HEK293 (cell line): ENCODE data around the gene MGLL.

ENCODE experiments used
- KLF10 ChIP-seq: fragments of 450-650 bp; IDR thresholded peaks from 2 replicates; pipeline ENCODE4 v1.5.1; 2018; ENCODE audit warnings: missing biosample characterization, mild to moderate bottlenecking, missing genetic modification characterization
- SCRT1 ChIP-seq: fragments of 450-650 bp; formaldehyde crosslinking; IDR thresholded peaks from 2 replicates; pipeline ENCODE4 v1.5.1; 2016; ENCODE audit warnings: missing biosample characterization, missing genetic modification characterization, borderline replicate concordance
- SP2 ChIP-seq: fragments of 450-650 bp; formaldehyde crosslinking; IDR thresholded peaks from 2 replicates; pipeline ENCODE4 v1.5.1; 2016; ENCODE audit warnings: missing biosample characterization, missing genetic modification characterization
- TRIM28 ChIP-seq: IDR thresholded peaks from 2 replicates; pipeline ENCODE4 v1.6.1; 2011; ENCODE audit warnings: low read length, control low read depth, borderline replicate concordance
- YY1 ChIP-seq: fragments of 450-650 bp; formaldehyde crosslinking; IDR thresholded peaks from 2 replicates; pipeline ENCODE4 v1.5.1; 2018; ENCODE audit warnings: missing biosample characterization, missing genetic modification characterization
- ZBTB20 ChIP-seq: fragments of 450-650 bp; formaldehyde crosslinking; IDR thresholded peaks from 2 replicates; pipeline ENCODE4 v1.5.1; 2016; ENCODE audit warnings: missing biosample characterization, missing genetic modification characterization
- ZBTB21 ChIP-seq: fragments of 450-650 bp; formaldehyde crosslinking; IDR thresholded peaks from 2 replicates; pipeline ENCODE4 v1.5.1; 2017; ENCODE audit warnings: missing biosample characterization, missing genetic modification characterization
- ZFP41 ChIP-seq: fragments of 450-650 bp; formaldehyde crosslinking; IDR thresholded peaks from 2 replicates; pipeline ENCODE4 v1.5.1; 2016; ENCODE audit warnings: missing biosample characterization, missing genetic modification characterization, borderline replicate concordance
- ZFP69B ChIP-seq: fragments of 450-650 bp; formaldehyde crosslinking; IDR thresholded peaks from 2 replicates; pipeline ENCODE4 v1.5.1; 2016; ENCODE audit warnings: missing biosample characterization, missing genetic modification characterization
- ZIC2 ChIP-seq: fragments of 450-650 bp; formaldehyde crosslinking; IDR thresholded peaks from 2 replicates; pipeline ENCODE4 v1.5.1; 2016; ENCODE audit warnings: missing biosample characterization, missing genetic modification characterization
- ZNF174 ChIP-seq: fragments of 450-650 bp; formaldehyde crosslinking; IDR thresholded peaks from 2 replicates; pipeline ENCODE4 v1.5.0; 2017; ENCODE audit warnings: missing biosample characterization, mild to moderate bottlenecking, missing genetic modification characterization
- ZNF184 ChIP-seq: fragments of 450-650 bp; IDR thresholded peaks from 2 replicates; pipeline ENCODE4 v1.5.1; 2018; ENCODE audit warnings: missing biosample characterization, mild to moderate bottlenecking, missing genetic modification characterization
- ZNF324 ChIP-seq: fragments of 450-650 bp; formaldehyde crosslinking; IDR thresholded peaks from 2 replicates; pipeline ENCODE4 v1.5.1; 2016; ENCODE audit warnings: missing biosample characterization, missing genetic modification characterization
- ZNF391 ChIP-seq: fragments of 450-650 bp; formaldehyde crosslinking; IDR thresholded peaks from 2 replicates; pipeline ENCODE4 v1.5.1; 2016; ENCODE audit warnings: low read depth, missing biosample characterization, missing genetic modification characterization, borderline replicate concordance
- ZNF394 ChIP-seq: fragments of 450-650 bp; formaldehyde crosslinking; IDR thresholded peaks from 2 replicates; pipeline ENCODE4 v1.5.1; 2016; ENCODE audit warnings: missing biosample characterization, missing genetic modification characterization, mild to moderate bottlenecking, moderate library complexity, borderline replicate concordance
- ZNF433 ChIP-seq: fragments of 450-650 bp; formaldehyde crosslinking; IDR thresholded peaks from 2 replicates; pipeline ENCODE4 v1.5.1; 2016; ENCODE audit warnings: missing biosample characterization, missing genetic modification characterization, low read depth
- ZNF48 ChIP-seq: fragments of 450-650 bp; formaldehyde crosslinking; IDR thresholded peaks from 2 replicates; pipeline ENCODE4 v1.5.1; 2016; ENCODE audit warnings: missing biosample characterization, missing genetic modification characterization
- ZNF558 ChIP-seq: fragments of 450-650 bp; formaldehyde crosslinking; IDR thresholded peaks from 2 replicates; pipeline ENCODE4 v1.5.1; 2016; ENCODE audit warnings: missing biosample characterization, missing genetic modification characterization
- ZNF561 ChIP-seq: fragments of 450-650 bp; IDR thresholded peaks from 2 replicates; pipeline ENCODE4 v1.5.1; 2018; ENCODE audit warnings: missing biosample characterization, missing genetic modification characterization, borderline replicate concordance
- ZNF623 ChIP-seq: fragments of 450-650 bp; formaldehyde crosslinking; IDR thresholded peaks from 2 replicates; pipeline ENCODE4 v1.5.1; 2016; ENCODE audit warnings: missing biosample characterization, missing genetic modification characterization
- ZNF677 ChIP-seq: fragments of 450-650 bp; IDR thresholded peaks from 2 replicates; pipeline ENCODE4 v1.5.0; 2018; ENCODE audit warnings: missing biosample characterization, mild to moderate bottlenecking, missing genetic modification characterization, moderate library complexity
- ZNF791 ChIP-seq: fragments of 450-650 bp; formaldehyde crosslinking; IDR thresholded peaks from 2 replicates; pipeline ENCODE4 v1.5.1; 2016; ENCODE audit warnings: missing biosample characterization, missing genetic modification characterization
- TF ChIP-seq, protein P1 (sequence below): fragments of 450-650 bp; formaldehyde crosslinking; IDR thresholded peaks from 2 replicates; pipeline ENCODE4 v1.5.1; 2016; ENCODE audit warnings: missing biosample characterization, missing genetic modification characterization
- TF ChIP-seq, protein P2 (sequence below): fragments of 450-650 bp; formaldehyde crosslinking; IDR thresholded peaks from 2 replicates; pipeline ENCODE4 v1.5.0; 2017; ENCODE audit warnings: missing biosample characterization, missing genetic modification characterization, borderline replicate concordance
- TF ChIP-seq, protein P3 (sequence below): fragments of 450-650 bp; formaldehyde crosslinking; IDR thresholded peaks from 2 replicates; pipeline ENCODE4 v1.5.1; 2016; ENCODE audit warnings: missing biosample characterization, missing genetic modification characterization
- TF ChIP-seq, protein P4 (sequence below): fragments of 450-650 bp; formaldehyde crosslinking; IDR thresholded peaks from 2 replicates; pipeline ENCODE4 v1.5.1; 2016; ENCODE audit warnings: missing biosample characterization, missing genetic modification characterization
- TF ChIP-seq, protein P5 (sequence below): fragments of 450-650 bp; formaldehyde crosslinking; IDR thresholded peaks from 2 replicates; pipeline ENCODE4 v1.5.1; 2016; ENCODE audit warnings: missing biosample characterization, missing genetic modification characterization, low read depth
- TF ChIP-seq, protein P6 (sequence below): fragments of 450-650 bp; formaldehyde crosslinking; IDR thresholded peaks from 2 replicates; pipeline ENCODE4 v1.5.1; 2017; ENCODE audit warnings: missing biosample characterization, missing genetic modification characterization

Gene MGLL

DNA sequence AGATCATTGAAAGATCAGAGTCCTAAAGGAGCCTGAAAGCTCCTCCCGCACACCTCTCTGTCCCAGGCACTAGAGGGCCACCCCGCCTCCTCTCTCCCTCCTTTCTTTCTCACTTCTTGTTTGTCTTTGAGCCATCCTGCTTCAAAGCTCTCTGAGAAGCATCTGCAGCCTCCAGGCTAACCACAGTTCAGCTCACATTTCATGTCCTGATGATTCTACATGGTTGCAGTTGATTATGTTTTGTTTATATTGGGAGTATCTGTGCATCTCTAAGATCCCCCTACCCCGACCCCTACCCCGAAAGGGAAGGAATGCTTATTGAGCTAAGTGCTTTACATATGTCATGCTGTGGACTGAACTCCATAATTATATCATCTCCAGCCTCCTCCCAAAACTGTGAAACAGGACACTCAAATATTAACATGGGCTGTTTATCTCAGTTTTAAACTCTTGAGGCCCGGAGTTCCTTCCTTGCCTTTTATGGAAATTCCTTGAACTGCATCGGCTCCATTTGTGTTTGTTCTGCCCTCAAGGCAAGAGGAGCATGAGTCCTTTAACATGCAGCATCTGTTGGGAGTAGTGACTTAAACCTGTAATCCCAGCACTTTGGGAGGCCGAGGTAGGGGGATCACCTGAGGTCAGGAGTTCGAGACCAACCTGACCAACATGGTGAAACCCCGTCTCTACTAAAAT is 30.9 kb downstream of the MGLL start (continued):
- TF ChIP-seq ZBTB21 (tag by site-specific recombination): no peak
- TF ChIP-seq, protein P1, sequence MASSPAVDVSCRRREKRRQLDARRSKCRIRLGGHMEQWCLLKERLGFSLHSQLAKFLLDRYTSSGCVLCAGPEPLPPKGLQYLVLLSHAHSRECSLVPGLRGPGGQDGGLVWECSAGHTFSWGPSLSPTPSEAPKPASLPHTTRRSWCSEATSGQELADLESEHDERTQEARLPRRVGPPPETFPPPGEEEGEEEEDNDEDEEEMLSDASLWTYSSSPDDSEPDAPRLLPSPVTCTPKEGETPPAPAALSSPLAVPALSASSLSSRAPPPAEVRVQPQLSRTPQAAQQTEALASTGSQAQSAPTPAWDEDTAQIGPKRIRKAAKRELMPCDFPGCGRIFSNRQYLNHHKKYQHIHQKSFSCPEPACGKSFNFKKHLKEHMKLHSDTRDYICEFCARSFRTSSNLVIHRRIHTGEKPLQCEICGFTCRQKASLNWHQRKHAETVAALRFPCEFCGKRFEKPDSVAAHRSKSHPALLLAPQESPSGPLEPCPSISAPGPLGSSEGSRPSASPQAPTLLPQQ (tag by site-specific recombination): no peak
- no peak for TF ChIP-seq ZNF433 (tag by site-specific recombination)
- TF ChIP-seq, protein P2, sequence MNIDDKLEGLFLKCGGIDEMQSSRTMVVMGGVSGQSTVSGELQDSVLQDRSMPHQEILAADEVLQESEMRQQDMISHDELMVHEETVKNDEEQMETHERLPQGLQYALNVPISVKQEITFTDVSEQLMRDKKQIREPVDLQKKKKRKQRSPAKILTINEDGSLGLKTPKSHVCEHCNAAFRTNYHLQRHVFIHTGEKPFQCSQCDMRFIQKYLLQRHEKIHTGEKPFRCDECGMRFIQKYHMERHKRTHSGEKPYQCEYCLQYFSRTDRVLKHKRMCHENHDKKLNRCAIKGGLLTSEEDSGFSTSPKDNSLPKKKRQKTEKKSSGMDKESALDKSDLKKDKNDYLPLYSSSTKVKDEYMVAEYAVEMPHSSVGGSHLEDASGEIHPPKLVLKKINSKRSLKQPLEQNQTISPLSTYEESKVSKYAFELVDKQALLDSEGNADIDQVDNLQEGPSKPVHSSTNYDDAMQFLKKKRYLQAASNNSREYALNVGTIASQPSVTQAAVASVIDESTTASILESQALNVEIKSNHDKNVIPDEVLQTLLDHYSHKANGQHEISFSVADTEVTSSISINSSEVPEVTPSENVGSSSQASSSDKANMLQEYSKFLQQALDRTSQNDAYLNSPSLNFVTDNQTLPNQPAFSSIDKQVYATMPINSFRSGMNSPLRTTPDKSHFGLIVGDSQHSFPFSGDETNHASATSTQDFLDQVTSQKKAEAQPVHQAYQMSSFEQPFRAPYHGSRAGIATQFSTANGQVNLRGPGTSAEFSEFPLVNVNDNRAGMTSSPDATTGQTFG (tag by site-specific recombination): no peak
- TF ChIP-seq, protein P3, sequence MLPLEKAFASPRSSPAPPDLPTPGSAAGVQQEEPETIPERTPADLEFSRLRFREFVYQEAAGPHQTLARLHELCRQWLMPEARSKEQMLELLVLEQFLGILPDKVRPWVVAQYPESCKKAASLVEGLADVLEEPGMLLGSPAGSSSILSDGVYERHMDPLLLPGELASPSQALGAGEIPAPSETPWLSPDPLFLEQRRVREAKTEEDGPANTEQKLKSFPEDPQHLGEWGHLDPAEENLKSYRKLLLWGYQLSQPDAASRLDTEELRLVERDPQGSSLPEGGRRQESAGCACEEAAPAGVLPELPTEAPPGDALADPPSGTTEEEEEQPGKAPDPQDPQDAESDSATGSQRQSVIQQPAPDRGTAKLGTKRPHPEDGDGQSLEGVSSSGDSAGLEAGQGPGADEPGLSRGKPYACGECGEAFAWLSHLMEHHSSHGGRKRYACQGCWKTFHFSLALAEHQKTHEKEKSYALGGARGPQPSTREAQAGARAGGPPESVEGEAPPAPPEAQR (tag by site-specific recombination): no peak
- TF ChIP-seq, protein P4, sequence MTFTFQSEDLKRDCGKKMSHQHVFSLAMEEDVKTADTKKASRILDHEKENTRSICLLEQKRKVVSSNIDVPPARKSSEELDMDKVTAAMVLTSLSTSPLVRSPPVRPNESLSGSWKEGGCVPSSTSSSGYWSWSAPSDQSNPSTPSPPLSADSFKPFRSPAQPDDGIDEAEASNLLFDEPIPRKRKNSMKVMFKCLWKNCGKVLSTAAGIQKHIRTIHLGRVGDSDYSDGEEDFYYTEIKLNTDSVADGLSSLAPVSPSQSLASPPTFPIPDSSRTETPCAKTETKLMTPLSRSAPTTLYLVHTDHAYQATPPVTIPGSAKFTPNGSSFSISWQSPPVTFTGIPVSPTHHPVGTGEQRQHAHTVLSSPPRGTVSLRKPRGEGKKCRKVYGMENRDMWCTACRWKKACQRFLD: no peak
- TF ChIP-seq ZNF324 (tag by site-specific recombination): no peak
- TF ChIP-seq ZNF174 (tag by site-specific recombination): no peak
- no peak for TF ChIP-seq SCRT1 (tag by site-specific recombination)
- TF ChIP-seq ZNF48: no peak
- TF ChIP-seq, protein P5, sequence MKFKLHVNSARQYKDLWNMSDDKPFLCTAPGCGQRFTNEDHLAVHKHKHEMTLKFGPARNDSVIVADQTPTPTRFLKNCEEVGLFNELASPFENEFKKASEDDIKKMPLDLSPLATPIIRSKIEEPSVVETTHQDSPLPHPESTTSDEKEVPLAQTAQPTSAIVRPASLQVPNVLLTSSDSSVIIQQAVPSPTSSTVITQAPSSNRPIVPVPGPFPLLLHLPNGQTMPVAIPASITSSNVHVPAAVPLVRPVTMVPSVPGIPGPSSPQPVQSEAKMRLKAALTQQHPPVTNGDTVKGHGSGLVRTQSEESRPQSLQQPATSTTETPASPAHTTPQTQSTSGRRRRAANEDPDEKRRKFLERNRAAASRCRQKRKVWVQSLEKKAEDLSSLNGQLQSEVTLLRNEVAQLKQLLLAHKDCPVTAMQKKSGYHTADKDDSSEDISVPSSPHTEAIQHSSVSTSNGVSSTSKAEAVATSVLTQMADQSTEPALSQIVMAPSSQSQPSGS (tag by site-specific recombination): no peak
- TF ChIP-seq ZIC2 (tag by site-specific recombination): no peak
- TF ChIP-seq YY1: no peak
- TF ChIP-seq SP2 (tag by site-specific recombination): no peak
- TF ChIP-seq KLF10 (tag by site-specific recombination): no peak
- TF ChIP-seq ZFP69B: no peak
- no peak for TF ChIP-seq ZNF184 (tag by site-specific recombination)
- no peak for TF ChIP-seq ZNF677 (tag by site-specific recombination)
- no peak for TF ChIP-seq ZBTB20 (tag by site-specific recombination)
- TF ChIP-seq ZNF391: no peak
- TF ChIP-seq ZNF558: no peak
- TF ChIP-seq ZFP41 (tag by site-specific recombination): no peak
- no peak for TF ChIP-seq TRIM28
- TF ChIP-seq ZNF791 (tag by site-specific recombination): no peak
- TF ChIP-seq ZNF394 (tag by site-specific recombination): peak; percentile 62
- no peak for TF ChIP-seq ZNF623 (tag by site-specific recombination)
- TF ChIP-seq ZNF561 (tag by site-specific recombination): no peak
- TF ChIP-seq, protein P6, sequence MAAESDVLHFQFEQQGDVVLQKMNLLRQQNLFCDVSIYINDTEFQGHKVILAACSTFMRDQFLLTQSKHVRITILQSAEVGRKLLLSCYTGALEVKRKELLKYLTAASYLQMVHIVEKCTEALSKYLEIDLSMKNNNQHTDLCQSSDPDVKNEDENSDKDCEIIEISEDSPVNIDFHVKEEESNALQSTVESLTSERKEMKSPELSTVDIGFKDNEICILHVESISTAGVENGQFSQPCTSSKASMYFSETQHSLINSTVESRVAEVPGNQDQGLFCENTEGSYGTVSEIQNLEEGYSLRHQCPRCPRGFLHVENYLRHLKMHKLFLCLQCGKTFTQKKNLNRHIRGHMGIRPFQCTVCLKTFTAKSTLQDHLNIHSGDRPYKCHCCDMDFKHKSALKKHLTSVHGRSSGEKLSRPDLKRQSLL (tag by site-specific recombination): no peak
